WTC11 (cell line): ENCODE measurements around the gene IGSF9.

ENCODE experiments used
- PRRX2 ChIP-seq: fragments of 250-450 bp; sonication (Bioruptor Pico); IDR thresholded peaks from 2 replicates; pipeline ENCODE4 v1.8.0; 2021; ENCODE audit warnings: mild to moderate bottlenecking
- TEAD1 ChIP-seq: sonication (generic); formaldehyde crosslinking; IDR thresholded peaks from 2 replicates; pipeline ENCODE4 v1.8.0; 2022; ENCODE audit warnings: mild to moderate bottlenecking, missing genetic modification reagents
- TP53 ChIP-seq: sonication (generic); formaldehyde crosslinking; IDR thresholded peaks from 2 replicates; pipeline ENCODE4 v1.8.1; 2023; ENCODE audit warnings: mild to moderate bottlenecking, missing genetic modification reagents
- ZNF317 ChIP-seq: sonication (generic); formaldehyde crosslinking; IDR thresholded peaks from 2 replicates; pipeline ENCODE4 v1.8.1; 2023; ENCODE audit warnings: low read depth, mild to moderate bottlenecking, moderate library complexity, missing genetic modification reagents, borderline replicate concordance
- TF ChIP-seq, protein P1 (sequence below): sonication (generic); formaldehyde crosslinking; IDR thresholded peaks from 2 replicates; pipeline ENCODE4 v1.8.0; 2022; ENCODE audit warnings: mild to moderate bottlenecking, missing genetic modification reagents
- TF ChIP-seq, protein P2 (sequence below): fragments of 200-600 bp; IDR thresholded peaks from 2 replicates; pipeline ENCODE4 v1.8.0; 2022; ENCODE audit warnings: antibody characterized with exemption

DNA sequence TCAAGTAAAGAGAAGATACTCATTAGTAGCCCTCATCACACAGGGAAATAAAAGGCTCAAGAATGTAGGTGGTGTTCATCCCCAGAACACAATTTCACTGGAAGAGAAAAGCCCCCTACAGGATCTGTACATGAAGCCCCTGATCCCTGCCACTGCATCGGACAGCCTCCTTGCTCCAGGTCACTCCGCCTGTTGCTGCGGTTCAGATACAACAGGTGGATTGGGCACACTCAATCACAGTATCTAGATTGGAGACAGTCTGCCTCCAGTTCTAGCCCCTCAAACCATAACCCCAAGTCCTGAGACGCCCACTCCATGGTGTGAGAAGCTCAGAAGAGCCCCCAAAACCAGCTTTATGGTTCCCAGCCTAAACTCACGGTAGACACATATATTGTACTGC lies 7.5 kb upstream of the IGSF9 start:
- TF ChIP-seq, protein P1, sequence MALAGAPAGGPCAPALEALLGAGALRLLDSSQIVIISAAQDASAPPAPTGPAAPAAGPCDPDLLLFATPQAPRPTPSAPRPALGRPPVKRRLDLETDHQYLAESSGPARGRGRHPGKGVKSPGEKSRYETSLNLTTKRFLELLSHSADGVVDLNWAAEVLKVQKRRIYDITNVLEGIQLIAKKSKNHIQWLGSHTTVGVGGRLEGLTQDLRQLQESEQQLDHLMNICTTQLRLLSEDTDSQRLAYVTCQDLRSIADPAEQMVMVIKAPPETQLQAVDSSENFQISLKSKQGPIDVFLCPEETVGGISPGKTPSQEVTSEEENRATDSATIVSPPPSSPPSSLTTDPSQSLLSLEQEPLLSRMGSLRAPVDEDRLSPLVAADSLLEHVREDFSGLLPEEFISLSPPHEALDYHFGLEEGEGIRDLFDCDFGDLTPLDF (CRISPR knock-in tag), result no peak
- TF ChIP-seq, protein P2, sequence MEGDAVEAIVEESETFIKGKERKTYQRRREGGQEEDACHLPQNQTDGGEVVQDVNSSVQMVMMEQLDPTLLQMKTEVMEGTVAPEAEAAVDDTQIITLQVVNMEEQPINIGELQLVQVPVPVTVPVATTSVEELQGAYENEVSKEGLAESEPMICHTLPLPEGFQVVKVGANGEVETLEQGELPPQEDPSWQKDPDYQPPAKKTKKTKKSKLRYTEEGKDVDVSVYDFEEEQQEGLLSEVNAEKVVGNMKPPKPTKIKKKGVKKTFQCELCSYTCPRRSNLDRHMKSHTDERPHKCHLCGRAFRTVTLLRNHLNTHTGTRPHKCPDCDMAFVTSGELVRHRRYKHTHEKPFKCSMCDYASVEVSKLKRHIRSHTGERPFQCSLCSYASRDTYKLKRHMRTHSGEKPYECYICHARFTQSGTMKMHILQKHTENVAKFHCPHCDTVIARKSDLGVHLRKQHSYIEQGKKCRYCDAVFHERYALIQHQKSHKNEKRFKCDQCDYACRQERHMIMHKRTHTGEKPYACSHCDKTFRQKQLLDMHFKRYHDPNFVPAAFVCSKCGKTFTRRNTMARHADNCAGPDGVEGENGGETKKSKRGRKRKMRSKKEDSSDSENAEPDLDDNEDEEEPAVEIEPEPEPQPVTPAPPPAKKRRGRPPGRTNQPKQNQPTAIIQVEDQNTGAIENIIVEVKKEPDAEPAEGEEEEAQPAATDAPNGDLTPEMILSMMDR, result no peak
- no peak for TF ChIP-seq PRRX2 (CRISPR knock-in tag)
- no peak for TF ChIP-seq TP53 (CRISPR knock-in tag)
- no peak for TF ChIP-seq TEAD1
- TF ChIP-seq ZNF317 (CRISPR knock-in tag), result no peak
